ENCODE data around the gene ERCC1. TPM values are rescaled to one million over a fixed set of nuclear protein-coding genes. Genes with fewer than 3 reads are reported as not detected.

ERCC1 gene
- total RNA-seq, 1 donor from 2014 or later: 48.8 TPM

DNA sequence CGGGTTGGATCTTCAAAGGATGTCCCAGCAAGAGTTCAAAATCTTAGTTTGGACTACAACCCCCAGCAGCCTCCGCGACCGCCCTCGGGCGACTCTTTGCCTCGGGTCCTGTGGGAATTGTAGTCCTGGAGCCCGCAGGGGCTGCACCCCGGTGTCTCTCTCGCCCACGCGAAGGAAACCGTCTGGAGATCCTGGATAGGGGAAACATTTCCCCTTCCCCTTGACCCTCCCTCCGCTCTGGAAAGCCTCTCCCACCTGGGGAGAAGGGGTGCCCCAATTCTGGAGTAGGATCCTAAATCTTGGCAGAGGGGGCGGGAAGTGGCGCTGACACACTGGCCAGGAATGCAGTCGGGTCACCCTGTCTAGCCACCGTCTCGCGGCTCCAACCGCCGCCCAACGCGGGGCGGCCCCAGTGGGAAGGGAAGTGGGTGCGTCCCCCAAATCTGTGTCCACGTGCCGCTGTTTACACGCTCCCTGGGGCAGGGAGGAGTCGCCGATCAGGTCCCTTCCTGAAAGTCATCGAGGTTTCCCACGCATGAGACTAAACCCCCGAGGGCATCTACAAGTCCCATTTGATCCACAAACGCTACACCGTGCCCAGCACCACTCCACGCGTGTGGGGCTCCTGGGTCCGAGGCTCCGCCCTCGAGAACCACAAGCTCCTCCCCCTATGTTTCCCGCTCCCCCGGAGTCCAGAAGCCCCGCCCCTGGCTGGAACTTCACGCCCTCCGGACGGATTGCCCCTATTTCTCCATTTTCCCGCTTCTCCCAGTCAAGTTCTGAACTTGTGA lies 18.1 kb downstream of the ERCC1 start:
- TF ChIP-seq, protein P1, sequence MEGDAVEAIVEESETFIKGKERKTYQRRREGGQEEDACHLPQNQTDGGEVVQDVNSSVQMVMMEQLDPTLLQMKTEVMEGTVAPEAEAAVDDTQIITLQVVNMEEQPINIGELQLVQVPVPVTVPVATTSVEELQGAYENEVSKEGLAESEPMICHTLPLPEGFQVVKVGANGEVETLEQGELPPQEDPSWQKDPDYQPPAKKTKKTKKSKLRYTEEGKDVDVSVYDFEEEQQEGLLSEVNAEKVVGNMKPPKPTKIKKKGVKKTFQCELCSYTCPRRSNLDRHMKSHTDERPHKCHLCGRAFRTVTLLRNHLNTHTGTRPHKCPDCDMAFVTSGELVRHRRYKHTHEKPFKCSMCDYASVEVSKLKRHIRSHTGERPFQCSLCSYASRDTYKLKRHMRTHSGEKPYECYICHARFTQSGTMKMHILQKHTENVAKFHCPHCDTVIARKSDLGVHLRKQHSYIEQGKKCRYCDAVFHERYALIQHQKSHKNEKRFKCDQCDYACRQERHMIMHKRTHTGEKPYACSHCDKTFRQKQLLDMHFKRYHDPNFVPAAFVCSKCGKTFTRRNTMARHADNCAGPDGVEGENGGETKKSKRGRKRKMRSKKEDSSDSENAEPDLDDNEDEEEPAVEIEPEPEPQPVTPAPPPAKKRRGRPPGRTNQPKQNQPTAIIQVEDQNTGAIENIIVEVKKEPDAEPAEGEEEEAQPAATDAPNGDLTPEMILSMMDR (IDR thresholded peaks at IDR 0.05): no peak
- no peaks in the 10 kb centered on the region for H3K27me3 ChIP-seq
- intact Hi-C loops (cut with DNase I): no loop called here
- peaks cover 25% of the 10 kb centered on the region for H3K4me1 ChIP-seq
- H3K36me3 ChIP-seq: no peaks in the 10 kb centered on the region
- DNase-seq: peak; percentile 95
- ATAC-seq: peak; percentile 75
- peak overlapping the region; percentile 97 for H3K27ac ChIP-seq
- peak overlapping the region; percentile 77 for H3K4me3 ChIP-seq
- H3K9me3 ChIP-seq: no peaks in the 10 kb centered on the region

DNA sequence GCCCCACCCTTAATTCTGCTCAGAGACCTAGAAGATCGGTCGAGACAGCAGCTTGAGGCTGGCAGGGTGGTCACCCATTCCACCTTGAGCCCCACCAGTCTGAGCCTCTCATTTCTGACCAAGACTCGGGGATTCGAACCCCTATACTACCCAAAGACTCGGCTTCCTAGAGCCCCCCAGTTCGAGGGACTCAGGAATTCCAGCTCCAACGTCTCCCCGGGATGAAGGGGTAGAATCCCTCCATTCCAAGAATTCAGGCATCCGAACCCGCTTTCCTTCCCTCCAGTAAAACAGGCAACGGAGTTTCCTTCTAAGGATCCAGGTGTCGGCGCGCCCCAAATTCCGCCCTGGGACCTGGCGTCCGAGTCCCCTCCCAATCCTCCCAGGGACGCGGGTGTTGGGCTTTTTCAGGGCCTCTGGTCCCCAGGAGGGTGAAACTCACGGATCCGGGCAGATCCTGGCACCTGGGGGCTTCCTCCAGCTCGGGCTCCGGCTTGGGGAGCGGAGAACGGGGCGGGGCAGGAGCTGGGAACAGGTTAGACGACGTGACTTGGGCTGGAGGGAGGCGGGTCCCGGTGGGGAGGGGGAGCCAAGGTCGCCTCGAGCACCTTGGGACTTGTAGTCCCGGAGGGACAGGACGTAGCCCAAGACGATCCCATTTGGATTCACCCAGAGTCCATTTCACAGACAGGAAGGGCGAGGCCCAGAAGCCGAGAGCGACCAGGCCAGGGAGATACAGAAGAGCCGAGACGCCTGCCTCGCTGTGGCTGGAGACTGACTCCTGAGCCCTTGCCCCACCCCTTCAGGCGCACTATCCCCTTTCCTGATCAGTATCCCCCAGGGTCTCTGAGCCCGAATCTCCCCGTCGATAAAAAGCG lies 18.9 kb downstream of the ERCC1 start, which contains the start of gene PPP1R13L:
TSS of gene PPP1R13L (minus strand) at position 513 of the 878 bp plus-strand sequence. CDS start 6,751 bp downstream, outside the sequence.
- Histone ChIP-seq H3K9me3 (no peaks in the 10 kb centered on the region), H3K27me3 (no peaks in the 10 kb centered on the region), H3K27ac (peak within 1 kb of the TSS; percentile 97), H3K36me3 (no peaks in the 10 kb centered on the region), H3K4me1 (peaks cover 25% of the 10 kb centered on the region), H3K4me3 (peak within 1 kb of the TSS; percentile 77)
- TF ChIP-seq, protein P1 (IDR thresholded peaks at IDR 0.05): no peak
- ATAC-seq (peak; percentile 81), DNase-seq (peak; percentile 95)
- intact Hi-C loops (cut with DNase I): no loop called here

DNA sequence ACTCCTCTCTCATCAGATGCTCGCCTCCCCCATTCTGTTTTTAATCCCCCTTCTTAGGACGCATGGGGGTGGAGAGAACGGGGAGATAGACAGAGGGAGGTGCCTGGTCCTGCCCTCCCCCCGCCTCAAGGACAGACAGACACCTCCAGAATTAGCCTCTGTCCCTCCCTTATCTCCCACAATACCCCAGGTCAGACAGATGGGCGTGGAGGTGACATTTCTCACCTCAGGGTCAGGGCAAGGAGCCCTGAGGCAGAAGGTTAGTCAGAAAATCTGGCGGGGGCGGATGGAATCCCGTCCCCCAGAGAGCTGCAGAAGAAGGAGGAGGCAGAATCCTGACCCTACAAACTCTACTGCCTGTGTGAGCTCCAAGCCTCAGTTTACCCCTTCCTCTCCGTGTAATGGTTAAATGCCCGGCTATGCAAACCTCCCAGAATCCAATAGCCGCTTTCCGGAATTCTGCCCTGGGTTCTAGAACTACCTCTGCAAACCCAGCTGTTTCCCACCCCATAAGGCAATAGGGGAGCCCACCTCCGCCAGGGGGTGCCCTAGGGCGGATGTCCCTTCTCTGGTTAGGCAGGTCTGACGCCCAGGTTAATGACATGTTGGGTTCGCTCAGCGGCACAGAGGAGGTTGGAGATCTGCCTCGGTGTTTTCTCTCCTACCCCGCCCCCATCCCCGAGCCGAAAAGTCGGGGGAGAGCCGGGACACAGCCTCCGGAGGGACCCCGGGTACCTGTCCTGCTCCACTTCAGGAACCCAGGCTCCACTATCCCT lies 19.7 kb downstream of the ERCC1 start:
- peaks cover 28% of the 10 kb centered on the region for H3K4me1 ChIP-seq
- intact Hi-C loops (cut with DNase I): no loop called here
- TF ChIP-seq, protein P1 (IDR thresholded peaks at IDR 0.05): peak; percentile 52
- no peaks in the 10 kb centered on the region for H3K27me3 ChIP-seq
- DNase-seq (peak; percentile 87), ATAC-seq (peak; percentile 27)
- H3K36me3 ChIP-seq: no peaks in the 10 kb centered on the region
- no peaks in the 10 kb centered on the region for H3K9me3 ChIP-seq
- H3K4me3 ChIP-seq: peak overlapping the region; percentile 77
- H3K27ac ChIP-seq: peak overlapping the region; percentile 97

DNA sequence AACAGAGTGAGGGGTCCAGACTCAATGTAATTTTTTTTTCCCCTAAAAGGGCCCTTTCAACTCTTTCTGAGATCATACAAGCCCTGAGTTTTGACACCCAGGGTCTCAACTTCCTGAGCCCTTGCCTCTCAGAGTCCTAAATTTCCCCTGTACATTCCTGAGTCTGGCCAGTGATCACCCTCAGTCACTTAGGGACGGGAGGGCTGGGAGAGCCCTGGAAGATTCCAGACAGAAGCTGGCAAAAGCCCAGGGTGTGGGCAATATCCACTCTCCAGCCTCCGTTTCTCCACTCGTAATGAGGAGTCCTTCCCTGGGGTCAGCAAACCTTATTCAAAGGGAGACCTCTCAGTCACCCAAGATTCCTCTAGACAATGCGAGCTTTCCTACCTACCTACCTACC lies 20.4 kb downstream of the ERCC1 start:
- peaks cover 33% of the 10 kb centered on the region for H3K4me1 ChIP-seq
- ATAC-seq: no peak
- no peaks in the 10 kb centered on the region for H3K36me3 ChIP-seq
- TF ChIP-seq, protein P1 (IDR thresholded peaks at IDR 0.05): no peak
- intact Hi-C loops (cut with DNase I): no loop called here
- no peaks in the 10 kb centered on the region for H3K9me3 ChIP-seq
- H3K27me3 ChIP-seq: no peaks in the 10 kb centered on the region
- peak overlapping the region; percentile 77 for H3K4me3 ChIP-seq
- no peak for DNase-seq
- peak overlapping the region; percentile 12 for H3K27ac ChIP-seq

Data from upper lobe of right lung (tissue), 1 donor.